Fibroblast of gingiva (primary cell): ENCODE results near the gene KDM3A.

Source experiments
- DNase-seq: peaks from one replicate; pipeline ENCODE4 v3.0.0-alpha.2; 2011; ENCODE audit warnings: low read depth

Gene KDM3A

DNA sequence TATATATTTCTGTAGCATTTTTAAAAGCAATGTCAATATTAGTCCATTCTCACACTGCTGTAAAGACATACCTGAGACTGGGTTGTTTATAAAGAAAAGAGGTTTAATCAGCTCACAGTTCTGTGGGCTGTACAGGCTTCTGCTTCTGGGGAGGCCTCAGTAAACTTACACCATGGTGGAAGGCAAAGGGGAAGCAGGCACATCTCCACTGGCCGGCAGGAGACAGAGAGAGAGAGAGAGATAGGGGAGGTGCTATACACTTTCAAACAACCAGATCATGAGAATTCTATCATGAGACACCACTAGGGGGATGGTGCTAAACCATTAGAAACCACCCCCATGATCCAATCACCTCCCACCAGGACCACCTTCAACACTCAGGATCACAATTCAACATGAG, 79.0 kb downstream of the KDM3A start:
- DNase-seq, result no peak

DNA sequence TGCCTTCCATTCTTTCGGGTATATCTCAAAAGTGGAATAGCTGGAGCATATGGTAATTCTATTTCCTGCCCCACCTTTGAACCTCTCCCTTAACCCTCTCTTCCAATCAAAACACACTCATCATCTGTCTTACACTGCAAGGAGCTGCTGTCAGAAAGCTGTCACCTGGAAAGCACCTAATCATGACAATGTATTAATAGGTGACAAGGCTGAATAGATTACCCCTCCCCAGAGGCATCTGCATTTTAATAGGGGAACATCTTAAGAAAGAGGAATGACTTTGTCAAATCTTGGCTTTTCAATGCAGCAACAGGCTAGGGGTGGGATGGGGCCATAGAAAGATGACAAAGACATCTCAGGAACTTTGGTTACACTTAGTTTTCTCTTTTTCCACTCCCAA, 80.8 kb downstream of the KDM3A start:
- DNase-seq, result no peak

- no peak for DNase-seq
These were observed 81.5 kb downstream of the KDM3A start for GRCh38 chr2:86522711-86523110.

- no peak for DNase-seq
These were observed 82.3 kb downstream of the KDM3A start for GRCh38 chr2:86523491-86523890.

- DNase-seq, result no peak
These were observed 84.5 kb downstream of the KDM3A start for GRCh38 chr2:86525421-86526340.

DNA sequence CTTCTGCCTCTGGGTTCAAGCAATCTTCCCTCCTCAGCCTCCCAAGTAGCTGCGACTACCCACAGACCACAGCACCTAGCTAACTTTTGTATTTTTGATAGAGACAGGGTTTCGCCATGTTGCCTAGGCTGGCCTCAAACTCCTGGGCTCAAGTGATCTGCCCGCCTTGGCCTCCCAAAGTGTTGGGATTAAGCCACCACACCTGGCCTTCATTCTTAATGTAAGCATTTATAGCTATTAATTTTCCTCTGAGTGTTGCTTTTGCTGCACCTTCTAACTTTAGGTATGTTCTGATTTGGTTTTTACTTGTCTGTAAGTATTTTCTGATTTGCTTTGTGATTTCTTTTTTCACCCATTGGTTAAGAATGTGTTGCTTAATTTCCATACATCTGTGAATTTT, 92.4 kb downstream of the KDM3A start:
- no peak for DNase-seq

DNA sequence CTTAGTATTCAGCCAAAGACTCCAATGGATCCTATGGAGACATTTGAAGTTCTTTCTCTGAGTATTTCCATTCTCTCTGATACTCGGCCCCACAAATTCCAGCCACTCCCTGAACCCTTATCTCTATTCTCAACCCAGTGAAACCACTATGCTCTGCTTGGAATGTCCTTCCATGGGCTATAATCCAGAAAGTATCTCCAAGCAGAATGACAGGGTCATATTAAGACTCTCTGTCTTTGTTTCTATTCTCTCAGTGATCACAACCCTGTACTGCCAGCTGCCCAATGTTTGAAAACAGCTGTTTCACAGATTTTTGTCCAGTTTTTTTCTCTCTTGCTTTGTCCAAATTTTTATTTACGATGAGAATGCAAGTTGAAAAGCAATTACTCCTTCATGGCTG, 100.2 kb downstream of the KDM3A start:
- no peak for DNase-seq
